GM23248 (cell line): ENCODE data around the gene AMOT.

ENCODE experiments used
- EZH2 ChIP-seq: fragments of 200-600 bp; sonication (generic); IDR thresholded peaks from 2 replicates; pipeline ENCODE4 v1.6.1; 2018; ENCODE audit warnings: antibody characterized with exemption, mild to moderate bottlenecking; ENCODE audit not compliant: insufficient read depth, poor library complexity, severe bottlenecking
- EZH2phosphoT487 ChIP-seq: fragments of 200-600 bp; sonication (generic); IDR thresholded peaks from 2 replicates; pipeline ENCODE4 v1.6.1; 2018; ENCODE audit warnings: antibody characterized with exemption, moderate library complexity, mild to moderate bottlenecking, low read depth; ENCODE audit not compliant: insufficient read depth

DNA sequence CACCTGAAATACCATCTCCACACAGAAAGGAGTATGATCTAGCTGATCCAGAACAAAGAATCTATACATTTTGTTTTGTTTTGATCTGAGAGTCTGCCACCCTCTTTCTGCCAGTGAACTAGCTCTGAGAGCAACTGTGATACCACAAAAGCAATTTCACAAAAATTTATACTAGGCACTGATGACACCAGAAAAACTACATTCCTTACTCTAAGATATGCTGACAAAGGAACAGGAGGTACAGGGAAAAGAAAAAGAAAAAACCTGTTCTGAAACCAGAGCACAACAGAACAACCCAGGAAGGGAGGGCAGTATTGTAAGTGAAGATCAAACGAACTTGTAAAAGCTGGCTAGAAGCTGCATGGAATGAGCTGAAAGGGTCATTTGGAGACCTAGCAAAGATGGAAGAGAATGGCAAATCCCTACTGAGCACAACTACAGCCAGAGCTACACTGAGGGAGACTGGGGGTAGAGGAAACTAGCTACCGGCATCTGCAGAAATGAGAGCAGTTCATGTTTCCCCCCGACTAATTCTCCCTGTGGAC lies 31.9 kb downstream of the AMOT start:
- TF ChIP-seq EZH2 (no peak), EZH2phosphoT487 (no peak)
